A549 (cell line): ENCODE data around the gene BAG5. TPM values are rescaled to one million over a fixed set of nuclear protein-coding genes. Genes with fewer than 3 reads are reported as not detected.

Experiments
- ATAC-seq, 2 experiments: fragments of 200-7000 bp in 1 of 2; fragments of >200 bp in 1 of 2; cut with Nextera tagmentation in 1 of 2; cut with Tn5 transposase in 1 of 2; 3 replicates each; pipeline versions ENCODE4 v1.8.0 to v1.9.1; 2018 to 2020; ENCODE audit warnings: mild to moderate bottlenecking in 1 of 2, moderate library complexity in 1 of 2
- CTCF ChIA-PET: fragments of 300-600 bp; sonication (Branson Sonifier 250); formaldehyde crosslinking; extraction: SDS; loops from one replicate; lab custom pipeline; 2021; ENCODE audit warnings: antibody characterized with exemption, inconsistent platforms; lab: Yijun Ruan, JAX
- POLR2A ChIA-PET: fragments of 350-600 bp; formaldehyde crosslinking; extraction: SDS; loops from one replicate; lab custom pipeline; 2021; ENCODE audit warnings: antibody characterized with exemption, inconsistent platforms; lab: Yijun Ruan, JAX
- DNase-seq, 2 experiments: peaks; one replicate each; pipeline versions ENCODE4 v3.0.0 to v3.0.0-alpha.2; 2011 to 2016; ENCODE audit warnings: low read depth in 1 of 2, low spot score in 1 of 2
- FAIRE-seq: peaks from 2 replicates; lab custom pipeline; 2011; peaks lifted over from hg19 to GRCh38; lab: Jason Lieb, UNC
- H3K27ac ChIP-seq, 2 experiments: fragments of >200 bp; sonication (Bioruptor Twin); formaldehyde crosslinking; 3 replicates each; pipeline ENCODE4 v1.5.1; 2016 to 2017
- H3K4me1 ChIP-seq: fragments of >200 bp; sonication (Bioruptor Twin); formaldehyde crosslinking; 3 replicates; pipeline ENCODE4 v1.6.1; 2016
- H3K4me2 ChIP-seq: fragments of >200 bp; sonication (Bioruptor Twin); formaldehyde crosslinking; 3 replicates; pipeline ENCODE4 v1.6.1; 2016
- H3K4me3 ChIP-seq: fragments of >200 bp; sonication (Bioruptor Twin); formaldehyde crosslinking; 3 replicates; pipeline ENCODE4 v1.5.1; 2016
- H3K9me3 ChIP-seq: fragments of >200 bp; sonication (Bioruptor Twin); formaldehyde crosslinking; 3 replicates; pipeline ENCODE4 v1.6.1; 2016
- BHLHE40 ChIP-seq: IDR thresholded peaks from 2 replicates; pipeline ENCODE4 v1.6.1; 2012; ENCODE audit warnings: low read depth, low read length, inconsistent platforms
- CBX2 ChIP-seq: fragments of 200-600 bp; sonication (generic); IDR thresholded peaks from 2 replicates; pipeline ENCODE4 v1.6.1; 2016; ENCODE audit warnings: low read depth, mild to moderate bottlenecking, borderline replicate concordance
- CBX8 ChIP-seq: fragments of 200-600 bp; sonication (generic); IDR thresholded peaks from 2 replicates; pipeline ENCODE4 v1.6.1; 2016
- CEBPB ChIP-seq, 2 experiments: fragments of >200 bp in 1 of 2; sonication (Bioruptor Twin) in 1 of 2; formaldehyde crosslinking in 1 of 2; IDR thresholded peaks; 2 replicates each; pipeline ENCODE4 v1.6.1; 2012 to 2016
- CHD2 ChIP-seq: fragments of 150-350 bp; IDR thresholded peaks from 2 replicates; pipeline ENCODE4 v1.6.1; 2014; ENCODE audit warnings: low read length; ENCODE audit not compliant: partially characterized antibody
- CHD4 ChIP-seq: fragments of 200-600 bp; sonication (generic); IDR thresholded peaks from 2 replicates; pipeline ENCODE4 v1.6.1; 2016; ENCODE audit warnings: antibody characterized with exemption, mild to moderate bottlenecking, borderline replicate concordance
- EHMT2 ChIP-seq: fragments of 200-600 bp; sonication (generic); IDR thresholded peaks from 2 replicates; pipeline ENCODE4 v1.6.1; 2016; ENCODE audit warnings: antibody characterized with exemption, low read depth, mild to moderate bottlenecking, moderate library complexity
- EP300 ChIP-seq, 2 experiments: fragments of >200 bp; sonication (Bioruptor Twin); formaldehyde crosslinking; IDR thresholded peaks; 2 replicates in 1 of 2; 3 replicates in 1 of 2; pipeline ENCODE4 v1.6.1; 2016 to 2017
- GATA3 ChIP-seq: IDR thresholded peaks from 2 replicates; pipeline ENCODE4 v1.6.1; 2012; ENCODE audit warnings: borderline replicate concordance
- HDAC2 ChIP-seq: fragments of 200-600 bp; sonication (generic); IDR thresholded peaks from 2 replicates; pipeline ENCODE4 v1.6.1; 2016
- HOXA7 ChIP-seq: fragments of 250-450 bp; sonication (Bioruptor Pico); IDR thresholded peaks from 2 replicates; pipeline ENCODE4 v1.5.0; 2020; ENCODE audit warnings: mild to moderate bottlenecking, moderate library complexity
- KDM1A ChIP-seq: fragments of 200-600 bp; sonication (generic); IDR thresholded peaks from 2 replicates; pipeline ENCODE4 v1.6.1; 2016; ENCODE audit warnings: low read depth, mild to moderate bottlenecking
- KDM5A ChIP-seq: fragments of 200-600 bp; sonication (generic); IDR thresholded peaks from 2 replicates; pipeline ENCODE4 v1.6.1; 2016; ENCODE audit warnings: antibody characterized with exemption, mild to moderate bottlenecking
- MAZ ChIP-seq: fragments of 150-350 bp; IDR thresholded peaks from 2 replicates; pipeline ENCODE4 v1.6.1; 2014; ENCODE audit warnings: antibody characterized with exemption, low read depth, low read length, borderline replicate concordance
- NFE2L2 ChIP-seq: fragments of 150-350 bp; conservative IDR thresholded peaks from 2 replicates; pipeline ENCODE4 v1.6.1; 2014; ENCODE audit warnings: low read length
- NR3C1 ChIP-seq: fragments of >200 bp; sonication (Bioruptor Twin); formaldehyde crosslinking; IDR thresholded peaks from 3 replicates; pipeline ENCODE4 v1.6.1; 2017
- POLR2A ChIP-seq: IDR thresholded peaks from 2 replicates; pipeline ENCODE4 v1.6.1; 2012; ENCODE audit warnings: mild to moderate bottlenecking, low read length
- RAD21 ChIP-seq, 2 experiments: fragments of >200 bp in 1 of 2; sonication (Bioruptor Twin) in 1 of 2; formaldehyde crosslinking in 1 of 2; IDR thresholded peaks in 1 of 2; conservative IDR thresholded peaks in 1 of 2; 2 replicates in 1 of 2; 3 replicates in 1 of 2; pipeline ENCODE4 v1.6.1; 2012 to 2018; ENCODE audit warnings: inconsistent platforms in 1 of 2
- RARB ChIP-seq: fragments of 250-450 bp; sonication (Bioruptor Pico); IDR thresholded peaks from 2 replicates; pipeline ENCODE4 v1.8.0; 2021; ENCODE audit warnings: mild to moderate bottlenecking, moderate library complexity
- RFX5 ChIP-seq: fragments of 450-650 bp; IDR thresholded peaks from 2 replicates; pipeline ENCODE4 v1.7.1; 2014; ENCODE audit warnings: antibody characterized with exemption, mild to moderate bottlenecking, moderate library complexity
- TFCP2L1 ChIP-seq: fragments of 250-450 bp; sonication (Bioruptor Pico); IDR thresholded peaks from 2 replicates; pipeline ENCODE4 v1.5.0; 2021; ENCODE audit warnings: mild to moderate bottlenecking
- ZC3H11A ChIP-seq: fragments of 450-650 bp; IDR thresholded peaks from 2 replicates; pipeline ENCODE4 v1.6.1; 2014; ENCODE audit warnings: antibody characterized with exemption, mild to moderate bottlenecking
- ZSCAN20 ChIP-seq: fragments of 250-450 bp; sonication (Bioruptor Pico); IDR thresholded peaks from 2 replicates; pipeline ENCODE4 v1.8.0; 2022; ENCODE audit warnings: mild to moderate bottlenecking, moderate library complexity
- whole genome bisulfite sequencing: methylation state at CpG from one replicate; pipeline ENCODE4 v1.1.6; 2017; ENCODE audit errors: missing lambda C conversion rate; 5-methylcytosine and 5-hydroxymethylcytosine counted together
- polyA plus RNA-seq, 4 experiments: library from polyadenylated mRNA; depleted of rRNA in 3 of 4; stranded (reverse); fragments of >200 nt; fragmentation: RNase III in 1 of 4; extraction: RNeasy Plus Mini Kit Qiagen cat#74134 plus additional on column Dnase treatment in 1 of 4; gene quantifications; 2 replicates in 3 of 4; 3 replicates in 1 of 4; pipeline ENCODE4 v1.2.3, GENCODE V29; 2011 to 2017
- TF ChIP-seq, protein P1 (sequence below): fragments of 250-450 bp; sonication (Bioruptor Pico); IDR thresholded peaks from 2 replicates; pipeline ENCODE4 v1.5.0; 2021; ENCODE audit warnings: mild to moderate bottlenecking, moderate library complexity, borderline replicate concordance
- TF ChIP-seq, protein P2 (sequence below): fragments of 250-450 bp; sonication (Bioruptor Pico); IDR thresholded peaks from 2 replicates; pipeline ENCODE4 v1.5.0; 2020; ENCODE audit warnings: low read depth, mild to moderate bottlenecking, moderate library complexity
- TF ChIP-seq, protein P3 (sequence below): fragments of >200 bp; sonication (Bioruptor Twin); formaldehyde crosslinking; IDR thresholded peaks from 3 replicates; pipeline ENCODE4 v1.6.1; 2016
- TF ChIP-seq, protein P4 (sequence below): IDR thresholded peaks from 2 replicates; pipeline ENCODE4 v1.6.1; 2012

The BAG5 gene
- polyA plus RNA-seq, 2 of the 4 experiments (the other 2 are of a cell fraction), result 20.8 to 24.8 TPM

DNA sequence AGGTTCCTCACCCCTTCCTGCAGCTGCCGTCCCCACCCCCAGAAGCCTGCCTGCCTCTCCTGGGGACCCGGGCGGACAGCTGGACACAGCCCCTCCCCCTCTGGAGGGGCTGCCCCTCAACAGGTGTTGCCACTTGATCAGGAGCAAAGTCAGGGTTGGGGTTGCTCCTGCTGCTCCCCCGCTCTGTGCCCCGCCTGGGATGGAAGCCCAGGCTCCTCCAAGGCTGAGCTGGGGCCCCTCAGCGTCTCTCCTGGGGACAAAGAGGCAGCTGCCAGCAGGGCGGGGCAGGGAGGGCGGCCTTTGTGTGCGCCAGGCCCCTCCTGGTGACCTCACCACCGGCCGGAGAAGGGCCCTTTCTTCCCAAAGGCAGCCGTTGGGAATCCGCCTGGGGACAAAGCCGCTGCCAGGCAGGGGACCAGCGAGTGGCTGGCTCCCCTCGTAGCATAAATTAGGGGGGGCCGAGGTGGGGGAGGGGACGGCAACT lies 19.8 kb downstream of the BAG5 start:
- TF ChIP-seq EP300 (IDR thresholded peaks at IDR 0.05), result no peak
- TF ChIP-seq CBX8, result no peak
- no peak for TF ChIP-seq GATA3
- TF ChIP-seq CHD4, result no peak
- TF ChIP-seq, protein P1, sequence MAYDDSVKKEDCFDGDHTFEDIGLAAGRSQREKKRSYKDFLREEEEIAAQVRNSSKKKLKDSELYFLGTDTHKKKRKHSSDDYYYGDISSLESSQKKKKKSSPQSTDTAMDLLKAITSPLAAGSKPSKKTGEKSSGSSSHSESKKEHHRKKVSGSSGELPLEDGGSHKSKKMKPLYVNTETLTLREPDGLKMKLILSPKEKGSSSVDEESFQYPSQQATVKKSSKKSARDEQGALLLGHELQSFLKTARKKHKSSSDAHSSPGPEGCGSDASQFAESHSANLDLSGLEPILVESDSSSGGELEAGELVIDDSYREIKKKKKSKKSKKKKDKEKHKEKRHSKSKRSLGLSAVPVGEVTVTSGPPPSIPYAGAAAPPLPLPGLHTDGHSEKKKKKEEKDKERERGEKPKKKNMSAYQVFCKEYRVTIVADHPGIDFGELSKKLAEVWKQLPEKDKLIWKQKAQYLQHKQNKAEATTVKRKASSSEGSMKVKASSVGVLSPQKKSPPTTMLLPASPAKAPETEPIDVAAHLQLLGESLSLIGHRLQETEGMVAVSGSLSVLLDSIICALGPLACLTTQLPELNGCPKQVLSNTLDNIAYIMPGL, result no peak
- TF ChIP-seq, protein P2, sequence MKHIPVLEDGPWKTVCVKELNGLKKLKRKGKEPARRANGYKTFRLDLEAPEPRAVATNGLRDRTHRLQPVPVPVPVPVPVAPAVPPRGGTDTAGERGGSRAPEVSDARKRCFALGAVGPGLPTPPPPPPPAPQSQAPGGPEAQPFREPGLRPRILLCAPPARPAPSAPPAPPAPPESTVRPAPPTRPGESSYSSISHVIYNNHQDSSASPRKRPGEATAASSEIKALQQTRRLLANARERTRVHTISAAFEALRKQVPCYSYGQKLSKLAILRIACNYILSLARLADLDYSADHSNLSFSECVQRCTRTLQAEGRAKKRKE (CRISPR knock-in tag), result no peak
- TF ChIP-seq KDM1A, result no peak
- TF ChIP-seq KDM5A, result no peak
- TF ChIP-seq, protein P3, sequence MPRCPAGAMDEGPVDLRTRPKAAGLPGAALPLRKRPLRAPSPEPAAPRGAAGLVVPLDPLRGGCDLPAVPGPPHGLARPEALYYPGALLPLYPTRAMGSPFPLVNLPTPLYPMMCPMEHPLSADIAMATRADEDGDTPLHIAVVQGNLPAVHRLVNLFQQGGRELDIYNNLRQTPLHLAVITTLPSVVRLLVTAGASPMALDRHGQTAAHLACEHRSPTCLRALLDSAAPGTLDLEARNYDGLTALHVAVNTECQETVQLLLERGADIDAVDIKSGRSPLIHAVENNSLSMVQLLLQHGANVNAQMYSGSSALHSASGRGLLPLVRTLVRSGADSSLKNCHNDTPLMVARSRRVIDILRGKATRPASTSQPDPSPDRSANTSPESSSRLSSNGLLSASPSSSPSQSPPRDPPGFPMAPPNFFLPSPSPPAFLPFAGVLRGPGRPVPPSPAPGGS, result no peak
- TF ChIP-seq RAD21 (conservative IDR thresholded peaks at IDR 0.05 in 1 of 2, IDR thresholded peaks at IDR 0.05 in 1 of 2), result no peak
- TF ChIP-seq RFX5, result no peak
- no peak for TF ChIP-seq NR3C1
- no peak for TF ChIP-seq EHMT2
- TF ChIP-seq TFCP2L1 (CRISPR knock-in tag), result no peak
- TF ChIP-seq, protein P4, sequence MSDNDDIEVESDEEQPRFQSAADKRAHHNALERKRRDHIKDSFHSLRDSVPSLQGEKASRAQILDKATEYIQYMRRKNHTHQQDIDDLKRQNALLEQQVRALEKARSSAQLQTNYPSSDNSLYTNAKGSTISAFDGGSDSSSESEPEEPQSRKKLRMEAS, result no peak
- no peak for TF ChIP-seq MAZ
- no peak for TF ChIP-seq HDAC2
- TF ChIP-seq CEBPB (IDR thresholded peaks at IDR 0.05), result no peak
- no peak for TF ChIP-seq CBX2
- TF ChIP-seq CHD2, result no peak
- peaks cover 38% of the 10 kb centered on the region for H3K4me1 ChIP-seq
- ChIA-PET CTCF (interaction anchor here (0.5 to 28.8 kb wide), 5 partner anchors 10 to 43 kb away, joined by 3 to 489 read pairs (median 12); partner anchors contain the start of genes CKB and TRMT61A), POLR2A (interaction anchor here (0.8 to 1.0 kb wide), 2 partner anchors 14 to 24 kb away, joined by 3 to 4 read pairs; partner anchors contain the start of gene TRMT61A)
- DNase-seq (no peak), ATAC-seq (no peak), FAIRE-seq (no peak)
- peak overlapping the region in 1 of 2 experiments; percentile 75; a peak in 3 of 6 replicates for H3K27ac ChIP-seq
- no peaks in the 10 kb centered on the region for H3K9me3 ChIP-seq
- H3K4me2 ChIP-seq, result peak overlapping the region; percentile 53
- H3K4me3 ChIP-seq, result no peak overlapping the region
- 39% methylated on average over 8 of the region's 18 CpGs for WGBS

DNA sequence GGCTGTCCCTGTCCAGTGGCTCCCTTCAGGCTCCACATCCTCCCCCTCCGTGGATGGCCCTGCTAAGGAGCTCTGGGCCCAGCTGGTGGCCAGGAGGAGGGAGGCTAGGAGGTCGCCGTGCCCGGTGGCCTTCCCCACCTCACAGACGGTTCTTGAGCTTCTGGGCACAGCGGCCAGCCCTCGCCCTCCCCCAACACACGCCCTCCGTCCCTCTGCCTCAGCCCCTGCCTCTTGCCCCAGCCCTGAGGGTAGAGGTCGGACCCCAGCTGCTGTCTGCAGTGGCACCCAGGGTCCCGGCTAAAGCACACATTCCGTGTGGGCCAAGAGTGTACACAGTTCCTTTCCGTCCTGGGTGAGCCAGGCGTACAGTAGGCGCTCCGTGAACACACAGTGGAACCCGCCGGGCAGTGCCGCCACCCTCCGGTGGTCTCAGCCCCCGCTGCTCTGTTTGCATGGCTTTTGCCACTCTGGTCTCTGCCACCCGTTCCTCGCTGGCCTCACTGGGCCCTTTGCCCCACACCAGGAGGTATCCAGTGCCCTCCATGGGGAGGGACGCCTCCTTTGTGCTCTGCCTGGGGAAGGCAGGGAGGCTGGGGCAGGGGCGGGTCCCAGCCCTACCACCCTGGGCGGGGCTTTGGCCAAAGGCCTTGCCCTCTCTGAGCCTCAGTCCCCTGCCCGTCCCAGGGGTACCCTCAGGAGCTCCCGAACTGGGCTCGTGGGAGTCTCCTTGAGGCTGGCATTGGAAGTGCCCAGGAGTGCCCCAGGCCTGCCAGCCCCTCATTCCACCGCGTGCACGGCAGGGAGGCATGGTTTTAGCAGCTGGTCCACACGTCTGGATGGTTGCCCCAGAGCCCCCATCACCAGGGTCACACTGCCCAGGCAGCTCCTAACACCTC lies 20.5 kb downstream of the BAG5 start:
- ChIA-PET POLR2A (interaction anchor here (0.8 to 2.4 kb wide), 3 partner anchors 13 to 24 kb away, joined by 3 to 22 read pairs (median 4); partner anchors contain the start of gene TRMT61A), CTCF (interaction anchor here (0.6 to 28.8 kb wide), 5 partner anchors 9 to 142 kb away, joined by 3 to 489 read pairs (median 12); partner anchors contain the start of genes CKB and TRMT61A)
- no peak for FAIRE-seq
- DNase-seq, result no peak
- H3K27ac ChIP-seq, result peak overlapping the region; percentile 31 to 75; a peak in 4 of 6 replicates
- peak overlapping the region; percentile 71 for H3K4me2 ChIP-seq
- WGBS, result 83% methylated on average over 29 of the region's 33 CpGs
- TF ChIP-seq ZSCAN20 (no peak), POLR2A (no peak), HOXA7 (CRISPR knock-in tag) (no peak), ZC3H11A (no peak), NFE2L2 (no peak), HDAC2 (no peak), BHLHE40 (no peak), RFX5 (no peak), RARB (CRISPR knock-in tag) (no peak), MAZ (no peak), GATA3 (no peak)
- TF ChIP-seq, protein P4, result no peak
- H3K4me3 ChIP-seq, result no peak overlapping the region
- H3K9me3 ChIP-seq, result no peaks in the 10 kb centered on the region
- ATAC-seq, result peak in 1 of 2 experiments; percentile 6; a peak in 3 of 6 replicates
- H3K4me1 ChIP-seq, result peaks cover 38% of the 10 kb centered on the region
